LHCN-M2 (cell line): ENCODE results near the gene UNC5C. TPM values are rescaled to one million over a fixed set of nuclear protein-coding genes. Genes with fewer than 3 reads are reported as not detected.

Source experiments
- DNase-seq: peaks from one replicate; pipeline ENCODE4 v3.0.0-alpha.2; 2012; ENCODE audit warnings: low read depth
- total RNA-seq: library from RNA; depleted of rRNA; stranded (reverse); fragments of >200 nt; gene quantifications from 2 replicates; pipeline ENCODE4 v1.2.3, GENCODE V29; 2014

The UNC5C gene
- total RNA-seq, 1 experiment from 2014 or later: 0.11 TPM

- no peak for DNase-seq
Observed at GRCh38 chr4:95402299-95402698, 146.5 kb downstream of the UNC5C start.

- DNase-seq: no peak
Observed at GRCh38 chr4:95398217-95398616, 150.6 kb downstream of the UNC5C start.

- DNase-seq: no peak
Observed at GRCh38 chr4:95394752-95395306, 153.9 kb downstream of the UNC5C start.

GRCh38 chr4:95393821-95394220 is 155.0 kb downstream of the UNC5C start:
- DNase-seq: no peak

- DNase-seq: peak; percentile 1
Observed at GRCh38 chr4:95388911-95389310, 159.9 kb downstream of the UNC5C start.

- no peak for DNase-seq
Observed at GRCh38 chr4:95387719-95388118, 161.1 kb downstream of the UNC5C start.

GRCh38 chr4:95386410-95386809 is 162.4 kb downstream of the UNC5C start:
- no peak for DNase-seq

- no peak for DNase-seq
Observed at GRCh38 chr4:95381843-95382580, 166.8 kb downstream of the UNC5C start.

- DNase-seq: no peak
Observed at GRCh38 chr4:95379633-95380032, 169.1 kb downstream of the UNC5C start.

- DNase-seq: no peak
Observed at GRCh38 chr4:95377366-95377900, 171.3 kb downstream of the UNC5C start.

- no peak for DNase-seq
Observed at GRCh38 chr4:95371476-95372224, 177.1 kb downstream of the UNC5C start.

GRCh38 chr4:95367824-95368223 is 180.9 kb downstream of the UNC5C start:
- no peak for DNase-seq

GRCh38 chr4:95363966-95364365 is 184.8 kb downstream of the UNC5C start:
- DNase-seq: peak; percentile 13

GRCh38 chr4:95363559-95363925 is 185.2 kb downstream of the UNC5C start:
- DNase-seq: no peak

GRCh38 chr4:95362906-95363558 is 185.7 kb downstream of the UNC5C start:
- DNase-seq: peak; percentile 48

- no peak for DNase-seq
Observed at GRCh38 chr4:95362066-95362465, 186.7 kb downstream of the UNC5C start.

- DNase-seq: no peak
Observed at GRCh38 chr4:95361696-95361965, 187.1 kb downstream of the UNC5C start.

- DNase-seq: no peak
Observed at GRCh38 chr4:95360906-95361695, 187.7 kb downstream of the UNC5C start.

- no peak for DNase-seq
Observed at GRCh38 chr4:95360256-95360903, 188.4 kb downstream of the UNC5C start.

GRCh38 chr4:95358421-95358820 is 190.4 kb downstream of the UNC5C start:
- no peak for DNase-seq

- no peak for DNase-seq
Observed at GRCh38 chr4:95355021-95355420, 193.8 kb downstream of the UNC5C start.
